Measurements from ENCODE around the gene ARFGAP3. TPM values are rescaled to one million over a fixed set of nuclear protein-coding genes. Genes with fewer than 3 reads are reported as not detected.

The ARFGAP3 gene
- total RNA-seq, 1 experiment from 2014 or later, result 19.7 TPM

GRCh38 chr22:42877597-42878340 lies 20.7 kb upstream of the ARFGAP3 start:
- H3K36me3 ChIP-seq (replicated peaks; ENCODE audit: control insufficient read depth, insufficient read depth, low read length), result peaks cover 28% of the 10 kb centered on the region
- H3K27me3 ChIP-seq (ENCODE audit: control insufficient read depth, insufficient read depth, low read length), result no peaks in the 10 kb centered on the region
- no peak overlapping the region for H3K4me3 ChIP-seq (ENCODE audit: insufficient read depth, low read depth, low read length)
- no peak for DNase-seq

- peaks cover 26% of the 10 kb centered on the region for H3K36me3 ChIP-seq (replicated peaks; ENCODE audit: control insufficient read depth, insufficient read depth, low read length)
- no peak for DNase-seq
Measured at GRCh38 chr22:42877158-42877557, 20.1 kb upstream of the ARFGAP3 start.

GRCh38 chr22:42876041-42876440 lies 19.0 kb upstream of the ARFGAP3 start:
- no peak for DNase-seq
- H3K27me3 ChIP-seq (ENCODE audit: control insufficient read depth, insufficient read depth, low read length), result no peaks in the 10 kb centered on the region
- peaks cover 25% of the 10 kb centered on the region for H3K36me3 ChIP-seq (replicated peaks; ENCODE audit: control insufficient read depth, insufficient read depth, low read length)
- no peak overlapping the region for H3K4me3 ChIP-seq (ENCODE audit: insufficient read depth, low read depth, low read length)

More at GRCh38 chr22:42877158-42877557, 20.1 kb upstream of the ARFGAP3 start:
- no peak overlapping the region for H3K4me3 ChIP-seq (ENCODE audit: insufficient read depth, low read depth, low read length)
- H3K27me3 ChIP-seq (ENCODE audit: control insufficient read depth, insufficient read depth, low read length), result no peaks in the 10 kb centered on the region

DNA sequence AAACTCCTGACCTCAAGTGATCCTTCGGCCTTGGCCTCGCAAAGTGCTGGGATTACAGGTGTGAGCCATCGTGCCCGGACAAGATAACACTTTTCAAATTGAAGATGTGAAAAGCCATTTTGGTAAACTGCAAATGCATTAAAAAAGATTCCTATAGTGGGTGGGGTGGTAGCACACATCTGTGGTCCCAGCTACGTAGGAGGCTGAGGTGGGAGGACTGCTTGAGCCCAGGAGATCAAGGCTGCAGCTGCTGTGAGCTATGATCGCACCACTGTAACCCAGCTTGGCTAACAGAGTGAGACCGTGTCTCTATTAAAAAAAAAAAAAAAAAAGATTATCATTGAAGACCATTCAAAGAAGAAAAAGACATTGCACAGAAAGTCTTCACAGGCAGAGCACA lies 16.9 kb upstream of the ARFGAP3 start:
- no peak overlapping the region for H3K4me3 ChIP-seq (ENCODE audit: insufficient read depth, low read depth, low read length)
- no peaks in the 10 kb centered on the region for H3K27me3 ChIP-seq (ENCODE audit: control insufficient read depth, insufficient read depth, low read length)
- no peak for DNase-seq
- peaks cover 24% of the 10 kb centered on the region for H3K36me3 ChIP-seq (replicated peaks; ENCODE audit: control insufficient read depth, insufficient read depth, low read length)

- Histone ChIP-seq H3K4me3 (ENCODE audit: insufficient read depth, low read depth, low read length) (no peak overlapping the region), H3K36me3 (replicated peaks; ENCODE audit: control insufficient read depth, insufficient read depth, low read length) (peaks cover 22% of the 10 kb centered on the region), H3K27me3 (ENCODE audit: control insufficient read depth, insufficient read depth, low read length) (no peaks in the 10 kb centered on the region)
- no peak for DNase-seq
Measured at GRCh38 chr22:42873356-42873755, 16.3 kb upstream of the ARFGAP3 start.

- Histone ChIP-seq H3K4me3 (ENCODE audit: insufficient read depth, low read depth, low read length) (no peak overlapping the region), H3K27me3 (ENCODE audit: control insufficient read depth, insufficient read depth, low read length) (no peaks in the 10 kb centered on the region), H3K36me3 (replicated peaks; ENCODE audit: control insufficient read depth, insufficient read depth, low read length) (peaks cover 22% of the 10 kb centered on the region)
- DNase-seq, result no peak
Measured at GRCh38 chr22:42872821-42873220, 15.7 kb upstream of the ARFGAP3 start.

DNA sequence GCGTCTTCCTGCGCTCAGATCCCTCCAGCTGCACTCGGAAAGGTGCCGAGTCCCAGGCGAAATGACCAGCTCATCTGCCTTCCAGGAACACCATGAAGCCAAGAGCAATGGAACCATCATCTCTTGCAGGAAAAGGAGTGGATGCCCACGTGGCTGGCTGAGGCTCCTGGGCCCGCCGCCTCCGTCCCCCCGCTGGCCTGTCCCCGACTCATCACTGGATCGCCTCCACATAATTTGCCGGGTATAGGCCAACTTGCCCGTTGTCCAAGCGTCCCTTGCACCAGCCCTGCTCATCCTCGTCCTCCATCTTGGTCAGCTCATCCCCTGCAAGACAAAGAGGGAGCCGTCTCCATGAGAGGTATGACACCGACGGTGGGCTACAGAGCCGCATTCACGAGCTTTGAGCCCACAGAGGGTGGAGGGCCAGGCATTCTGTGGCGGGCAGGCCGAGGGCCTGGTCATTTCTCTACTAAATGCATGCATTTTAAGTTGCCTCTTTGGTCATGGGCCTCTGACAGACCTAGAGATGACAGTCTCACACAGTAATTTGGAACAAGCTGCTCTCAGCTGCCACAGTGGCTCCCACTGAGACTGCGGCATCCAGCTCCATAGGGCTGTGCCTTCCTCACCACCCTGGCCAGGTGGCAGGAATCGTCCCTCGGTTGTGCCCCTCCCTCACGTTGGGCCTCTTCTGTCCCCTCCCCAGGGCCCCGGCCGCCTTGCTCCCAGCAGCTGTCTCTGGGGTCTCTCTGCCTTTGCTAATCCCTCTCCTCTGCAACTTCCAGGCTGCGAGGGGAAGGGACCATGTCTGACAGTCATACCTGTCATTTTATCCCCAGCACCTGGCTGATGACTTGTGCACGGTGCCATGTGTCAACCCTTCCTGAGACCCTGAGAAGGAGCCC lies 14.3 kb upstream of the ARFGAP3 start:
- peak; percentile 49 for DNase-seq
- Histone ChIP-seq H3K36me3 (replicated peaks; ENCODE audit: control insufficient read depth, insufficient read depth, low read length) (peaks cover 16% of the 10 kb centered on the region), H3K4me3 (ENCODE audit: insufficient read depth, low read depth, low read length) (no peak overlapping the region), H3K27me3 (ENCODE audit: control insufficient read depth, insufficient read depth, low read length) (no peaks in the 10 kb centered on the region)

DNA sequence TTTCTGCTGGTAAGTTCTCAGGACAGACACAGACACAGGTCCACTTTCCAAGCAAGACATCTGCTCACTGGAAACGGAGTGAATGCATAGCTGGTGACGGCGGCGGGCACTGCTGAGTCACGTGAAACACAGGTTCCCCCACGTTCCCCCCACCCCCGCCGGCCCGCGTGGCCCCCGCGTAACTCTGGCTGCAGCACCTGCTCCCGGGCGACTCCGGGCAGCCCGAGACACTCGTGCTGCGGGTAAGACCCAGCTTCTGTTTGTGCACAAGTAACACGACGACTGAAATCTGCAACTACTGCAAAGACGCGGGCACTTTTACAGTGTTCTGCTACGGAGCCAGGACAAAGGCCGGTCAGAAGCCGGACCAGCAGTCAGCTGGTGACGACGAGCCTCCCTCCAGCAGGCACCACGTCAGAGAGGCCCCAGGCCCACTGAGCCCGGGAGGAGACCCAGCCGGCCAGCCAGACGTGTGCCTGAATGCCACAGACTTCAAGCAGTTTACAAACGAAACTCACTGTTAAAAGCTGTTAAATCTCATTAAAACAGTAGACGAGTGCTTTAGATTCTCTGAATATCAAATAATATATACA lies 12.9 kb upstream of the ARFGAP3 start:
- H3K27me3 ChIP-seq (ENCODE audit: control insufficient read depth, insufficient read depth, low read length), result no peaks in the 10 kb centered on the region
- H3K36me3 ChIP-seq (replicated peaks; ENCODE audit: control insufficient read depth, insufficient read depth, low read length), result peaks cover 9% of the 10 kb centered on the region
- peak; percentile 47 for DNase-seq
- no peak overlapping the region for H3K4me3 ChIP-seq (ENCODE audit: insufficient read depth, low read depth, low read length)

DNA sequence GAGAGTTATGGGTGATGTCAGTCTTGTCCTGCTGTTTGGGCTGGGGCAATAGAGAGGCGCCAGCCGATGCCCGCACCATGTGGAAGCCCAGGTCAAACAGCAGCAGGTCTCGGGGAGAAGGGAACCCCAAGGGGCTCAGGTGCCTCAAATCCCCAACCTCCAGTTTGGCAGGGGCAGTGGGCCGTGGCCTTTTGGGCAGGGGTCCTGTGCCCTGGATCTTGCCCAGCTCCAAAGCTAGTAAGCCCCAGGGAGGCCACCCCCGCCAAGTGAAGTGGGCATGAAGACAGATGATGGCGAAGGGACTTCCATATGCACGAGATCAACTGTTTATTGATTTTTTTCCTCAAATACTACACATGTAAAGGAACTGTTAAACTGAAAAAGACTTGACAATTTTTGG lies 12.4 kb upstream of the ARFGAP3 start:
- DNase-seq, result peak; percentile 30
- no peaks in the 10 kb centered on the region for H3K27me3 ChIP-seq (ENCODE audit: control insufficient read depth, insufficient read depth, low read length)

DNA sequence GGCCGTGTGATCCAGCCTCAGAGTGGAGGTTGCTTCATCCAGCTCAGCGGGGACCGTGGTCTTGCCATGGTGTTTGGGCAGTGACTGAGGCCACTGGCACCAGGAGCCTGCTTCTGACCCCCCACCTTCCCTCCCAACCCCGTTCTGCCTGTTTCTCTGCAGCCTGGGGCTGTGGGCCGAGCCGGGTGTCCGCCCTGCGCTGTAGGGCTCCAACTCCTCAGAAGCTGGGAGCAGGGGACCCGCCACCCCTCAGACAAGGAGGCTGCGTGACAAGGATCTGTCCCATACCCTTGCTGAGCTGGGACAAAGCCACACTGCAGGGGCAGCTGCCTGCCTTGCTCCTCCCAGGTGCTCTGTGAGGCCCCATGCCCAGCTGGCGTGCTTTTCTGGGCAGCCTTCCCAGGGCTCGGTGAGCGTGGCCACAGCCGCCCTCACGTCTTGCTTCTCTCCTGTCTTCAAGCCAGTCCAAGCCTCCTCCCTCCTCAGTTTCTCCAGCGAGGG lies 11.7 kb upstream of the ARFGAP3 start:
- no peaks in the 10 kb centered on the region for H3K27me3 ChIP-seq (ENCODE audit: control insufficient read depth, insufficient read depth, low read length)

More for the DNA sequence above, 12.4 kb upstream of the ARFGAP3 start:
- H3K36me3 ChIP-seq (replicated peaks; ENCODE audit: control insufficient read depth, insufficient read depth, low read length), result peaks cover 9% of the 10 kb centered on the region
- no peak overlapping the region for H3K4me3 ChIP-seq (ENCODE audit: insufficient read depth, low read depth, low read length)

GRCh38 chr22:42866100-42866499 lies 9.0 kb upstream of the ARFGAP3 start:
- Histone ChIP-seq H3K4me3 (ENCODE audit: insufficient read depth, low read depth, low read length) (no peak overlapping the region), H3K36me3 (replicated peaks; ENCODE audit: control insufficient read depth, insufficient read depth, low read length) (peaks cover 2% of the 10 kb centered on the region), H3K27me3 (ENCODE audit: control insufficient read depth, insufficient read depth, low read length) (no peaks in the 10 kb centered on the region)
- DNase-seq, result no peak

More for the DNA sequence above, 11.7 kb upstream of the ARFGAP3 start:
- Histone ChIP-seq H3K4me3 (ENCODE audit: insufficient read depth, low read depth, low read length) (no peak overlapping the region), H3K36me3 (replicated peaks; ENCODE audit: control insufficient read depth, insufficient read depth, low read length) (peaks cover 5% of the 10 kb centered on the region)
- DNase-seq, result peak; percentile 51

- Histone ChIP-seq H3K36me3 (replicated peaks; ENCODE audit: control insufficient read depth, insufficient read depth, low read length) (no peaks in the 10 kb centered on the region; the same call in none of the 2 replicates), H3K4me3 (ENCODE audit: insufficient read depth, low read depth, low read length) (no peak overlapping the region), H3K27me3 (ENCODE audit: control insufficient read depth, insufficient read depth, low read length) (no peaks in the 10 kb centered on the region)
- DNase-seq, result no peak
Measured at GRCh38 chr22:42865536-42865935, 8.5 kb upstream of the ARFGAP3 start.

DNA sequence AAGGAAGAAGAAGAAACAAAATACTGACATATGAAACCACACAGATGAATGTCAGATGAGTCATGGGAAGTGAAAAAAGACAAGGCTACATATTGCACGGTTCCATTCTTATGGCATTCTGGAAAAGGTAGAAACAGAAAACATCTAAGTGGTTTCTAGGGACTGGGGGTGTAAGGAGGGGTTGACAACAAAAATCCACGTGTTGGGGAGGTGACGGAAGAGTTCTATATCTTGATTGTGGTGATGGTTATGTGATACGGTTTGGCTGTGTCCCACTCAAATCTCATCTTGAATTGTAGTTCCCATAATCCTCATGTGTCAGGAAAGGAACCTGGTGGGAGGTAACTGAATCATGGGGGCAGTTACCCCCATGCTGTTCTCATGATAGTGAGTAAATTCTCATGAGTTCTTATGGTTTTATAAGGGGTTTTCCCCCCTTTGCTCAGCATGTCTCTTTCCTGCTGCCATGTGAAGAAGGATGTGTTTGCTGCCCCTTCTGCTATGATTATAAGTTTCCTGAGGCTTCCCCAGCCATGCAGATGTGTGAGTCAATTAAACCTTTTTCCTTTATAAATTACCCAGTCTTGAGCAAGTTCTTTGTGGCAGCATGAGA lies 6.4 kb upstream of the ARFGAP3 start:
- no peak overlapping the region for H3K4me3 ChIP-seq (ENCODE audit: insufficient read depth, low read depth, low read length)
- no peaks in the 10 kb centered on the region for H3K27me3 ChIP-seq (ENCODE audit: control insufficient read depth, insufficient read depth, low read length)
- DNase-seq, result no peak
- H3K36me3 ChIP-seq (replicated peaks; ENCODE audit: control insufficient read depth, insufficient read depth, low read length), result no peaks in the 10 kb centered on the region

DNA sequence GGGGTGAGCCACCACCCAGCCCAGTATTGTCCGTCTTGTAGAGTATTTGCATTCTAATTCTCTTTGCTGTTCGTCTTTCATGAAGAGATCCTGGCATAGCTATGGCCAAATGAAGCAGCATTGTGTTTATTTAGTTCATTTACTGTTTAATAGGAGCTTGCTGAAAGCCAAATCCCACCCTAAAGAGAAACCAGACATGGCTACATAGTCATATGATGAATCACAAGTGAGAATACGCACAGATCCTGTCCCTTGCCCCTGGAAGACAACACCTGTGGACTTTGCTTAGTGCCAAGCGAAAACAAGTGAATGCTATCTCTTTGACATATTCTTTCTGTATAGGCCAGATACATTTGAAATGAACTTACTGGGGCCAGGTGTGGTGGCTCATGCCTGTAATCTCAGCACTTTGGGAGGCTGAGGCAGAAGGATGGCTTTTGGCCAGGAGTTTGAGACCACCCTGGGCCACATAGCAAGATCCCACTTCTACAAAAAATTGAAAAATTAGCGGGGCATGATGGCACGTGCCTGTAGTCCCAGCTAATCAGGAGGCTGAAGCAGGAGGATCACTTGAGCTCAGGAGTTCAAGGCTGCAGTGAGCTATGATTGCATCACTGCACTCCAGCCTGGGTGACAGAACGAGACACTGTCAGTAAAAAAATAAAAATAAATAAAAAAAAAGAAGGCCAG lies 5.1 kb upstream of the ARFGAP3 start:
- H3K4me3 ChIP-seq (ENCODE audit: insufficient read depth, low read depth, low read length), result no peak overlapping the region
- peak; percentile 4 for DNase-seq
- H3K36me3 ChIP-seq (replicated peaks; ENCODE audit: control insufficient read depth, insufficient read depth, low read length), result no peaks in the 10 kb centered on the region
- H3K27me3 ChIP-seq (ENCODE audit: control insufficient read depth, insufficient read depth, low read length), result peaks cover 7% of the 10 kb centered on the region

All from H7 (cell line).